OCI-LY7 (cell line): ENCODE data around the gene PFKM.

Source experiments
- EZH2phosphoT487 ChIP-seq: fragments of 200-600 bp; sonication (generic); IDR thresholded peaks from 2 replicates; pipeline ENCODE4 v1.6.1; 2018; ENCODE audit warnings: low read depth, borderline replicate concordance, mild to moderate bottlenecking, mixed run types, antibody characterized with exemption, low read length, moderate library complexity, mixed read lengths
- TF ChIP-seq, protein P1 (sequence below): fragments of 200-600 bp; sonication (generic); conservative IDR thresholded peaks from 2 replicates; pipeline ENCODE4 v1.5.1; 2014; ENCODE audit warnings: mild to moderate bottlenecking, antibody characterized with exemption, low read length, moderate library complexity, mixed read lengths

DNA sequence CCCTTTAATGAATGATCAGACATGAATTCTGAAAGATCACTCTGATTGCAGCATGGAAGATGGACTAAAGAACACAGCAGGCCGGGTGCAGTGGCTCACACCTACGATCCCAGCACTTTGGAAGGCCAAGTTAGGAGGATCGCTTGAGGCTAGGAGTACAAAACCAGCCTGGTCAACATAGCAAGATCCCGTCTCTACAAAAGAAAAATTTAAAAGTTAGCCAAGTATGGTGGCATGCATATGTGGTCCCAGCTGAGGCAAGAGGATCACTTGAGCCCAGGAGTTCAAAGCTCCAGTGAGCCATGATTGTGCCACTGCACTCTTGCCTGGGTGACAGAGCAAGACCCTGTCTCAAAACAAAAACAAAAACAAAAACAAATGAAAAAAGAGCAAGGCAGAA, 48.4 kb upstream of the PFKM start:
- no peak for TF ChIP-seq EZH2phosphoT487
- TF ChIP-seq, protein P1, sequence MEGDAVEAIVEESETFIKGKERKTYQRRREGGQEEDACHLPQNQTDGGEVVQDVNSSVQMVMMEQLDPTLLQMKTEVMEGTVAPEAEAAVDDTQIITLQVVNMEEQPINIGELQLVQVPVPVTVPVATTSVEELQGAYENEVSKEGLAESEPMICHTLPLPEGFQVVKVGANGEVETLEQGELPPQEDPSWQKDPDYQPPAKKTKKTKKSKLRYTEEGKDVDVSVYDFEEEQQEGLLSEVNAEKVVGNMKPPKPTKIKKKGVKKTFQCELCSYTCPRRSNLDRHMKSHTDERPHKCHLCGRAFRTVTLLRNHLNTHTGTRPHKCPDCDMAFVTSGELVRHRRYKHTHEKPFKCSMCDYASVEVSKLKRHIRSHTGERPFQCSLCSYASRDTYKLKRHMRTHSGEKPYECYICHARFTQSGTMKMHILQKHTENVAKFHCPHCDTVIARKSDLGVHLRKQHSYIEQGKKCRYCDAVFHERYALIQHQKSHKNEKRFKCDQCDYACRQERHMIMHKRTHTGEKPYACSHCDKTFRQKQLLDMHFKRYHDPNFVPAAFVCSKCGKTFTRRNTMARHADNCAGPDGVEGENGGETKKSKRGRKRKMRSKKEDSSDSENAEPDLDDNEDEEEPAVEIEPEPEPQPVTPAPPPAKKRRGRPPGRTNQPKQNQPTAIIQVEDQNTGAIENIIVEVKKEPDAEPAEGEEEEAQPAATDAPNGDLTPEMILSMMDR: no peak
